ENCODE measurements around the gene IL17RD. TPM values are rescaled to one million over a fixed set of nuclear protein-coding genes. Genes with fewer than 3 reads are reported as not detected.

Gene IL17RD
- total RNA-seq, 2 donors from 2014 or later = 47.1 to 71.3 TPM

DNA sequence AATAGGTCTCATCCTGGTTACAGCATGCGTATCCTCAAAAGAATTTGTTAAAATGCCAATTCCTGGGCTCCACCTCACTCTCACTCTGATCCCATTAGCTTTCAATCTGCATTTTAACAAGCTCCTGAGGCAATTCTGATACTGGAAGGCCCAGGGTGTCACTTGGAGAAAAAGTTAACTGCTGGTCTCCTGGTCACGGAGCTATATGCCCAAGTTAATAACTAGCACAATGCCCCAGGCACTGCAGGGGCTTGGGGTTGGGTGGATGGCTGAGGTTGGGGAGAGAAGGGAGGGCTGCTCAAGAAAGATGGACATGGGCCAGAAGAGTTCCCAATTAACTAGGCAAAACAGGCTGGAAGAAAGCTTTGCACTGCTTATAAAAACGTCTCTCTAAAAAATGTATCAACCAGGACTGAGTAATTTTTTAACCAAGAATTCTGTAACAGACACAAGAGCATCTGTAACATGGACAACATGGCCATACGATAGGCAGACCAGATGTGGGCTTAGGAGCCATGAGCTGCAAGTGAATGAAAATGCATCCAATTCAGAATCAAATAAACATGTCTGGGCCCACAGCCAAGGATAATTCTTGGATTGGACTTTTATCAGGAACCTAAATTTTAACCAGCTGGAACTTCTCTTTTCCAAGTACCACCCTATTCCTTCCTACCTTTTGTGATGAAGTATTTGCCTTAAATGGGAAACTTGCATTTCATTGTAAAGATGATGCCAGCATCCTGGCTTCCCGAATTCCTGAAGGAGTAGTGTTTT, 4.2 kb downstream of the IL17RD start:
- Histone ChIP-seq H3K36me3 (ENCODE audit: control insufficient read depth, insufficient read depth, low read length) (no peaks in the 10 kb centered on the region), H3K27ac (ENCODE audit: low read depth, low read length) (peak overlapping the region; percentile 76), H3K27me3 (ENCODE audit: control insufficient read depth, insufficient read depth, low read length, poor library complexity, severe bottlenecking) (no peaks in the 10 kb centered on the region), H3K4me3 (ENCODE audit: low read length) (peak overlapping the region; percentile 64), H3K9ac (ENCODE audit: extremely low read depth, low read length, poor library complexity, severe bottlenecking) (peak overlapping the region; percentile 16), H3K9me3 (ENCODE audit: control insufficient read depth, low read length) (no peaks in the 10 kb centered on the region), H3K4me1 (ENCODE audit: control insufficient read depth, insufficient read depth, low read length) (peaks cover 45% of the 10 kb centered on the region)
- no peaks in the 10 kb centered on the region for H3K27me3 Mint-ChIP-seq (ENCODE audit: insufficient read depth)
- TF ChIP-seq, protein P1, sequence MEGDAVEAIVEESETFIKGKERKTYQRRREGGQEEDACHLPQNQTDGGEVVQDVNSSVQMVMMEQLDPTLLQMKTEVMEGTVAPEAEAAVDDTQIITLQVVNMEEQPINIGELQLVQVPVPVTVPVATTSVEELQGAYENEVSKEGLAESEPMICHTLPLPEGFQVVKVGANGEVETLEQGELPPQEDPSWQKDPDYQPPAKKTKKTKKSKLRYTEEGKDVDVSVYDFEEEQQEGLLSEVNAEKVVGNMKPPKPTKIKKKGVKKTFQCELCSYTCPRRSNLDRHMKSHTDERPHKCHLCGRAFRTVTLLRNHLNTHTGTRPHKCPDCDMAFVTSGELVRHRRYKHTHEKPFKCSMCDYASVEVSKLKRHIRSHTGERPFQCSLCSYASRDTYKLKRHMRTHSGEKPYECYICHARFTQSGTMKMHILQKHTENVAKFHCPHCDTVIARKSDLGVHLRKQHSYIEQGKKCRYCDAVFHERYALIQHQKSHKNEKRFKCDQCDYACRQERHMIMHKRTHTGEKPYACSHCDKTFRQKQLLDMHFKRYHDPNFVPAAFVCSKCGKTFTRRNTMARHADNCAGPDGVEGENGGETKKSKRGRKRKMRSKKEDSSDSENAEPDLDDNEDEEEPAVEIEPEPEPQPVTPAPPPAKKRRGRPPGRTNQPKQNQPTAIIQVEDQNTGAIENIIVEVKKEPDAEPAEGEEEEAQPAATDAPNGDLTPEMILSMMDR (conservative IDR thresholded peaks at IDR 0.05) = no peak
- peak overlapping the region; percentile 93 for H3K27ac Mint-ChIP-seq
- no peaks in the 10 kb centered on the region for H3K9me3 Mint-ChIP-seq
- peaks cover 73% of the 10 kb centered on the region for H3K4me1 Mint-ChIP-seq
- WGBS, 2 experiments (ENCODE audit: insufficient coverage in 1 of 2, insufficient read length in 1 of 2) = 25 to 32% methylated on average over 3 to 5 of the region's 5 CpGs
- H3K36me3 Mint-ChIP-seq (ENCODE audit: low read depth) = no peaks in the 10 kb centered on the region
- peak overlapping the region; percentile 28 for H3K4me3 Mint-ChIP-seq
- peak; percentile 80 for DNase-seq

- H3K4me3 ChIP-seq (ENCODE audit: low read length) = peak overlapping the region; percentile 64
- no peaks in the 10 kb centered on the region for H3K27me3 ChIP-seq (ENCODE audit: control insufficient read depth, insufficient read depth, low read length, poor library complexity, severe bottlenecking)
- TF ChIP-seq, protein P1 (conservative IDR thresholded peaks at IDR 0.05) = no peak
- no peaks in the 10 kb centered on the region for H3K36me3 ChIP-seq (ENCODE audit: control insufficient read depth, insufficient read depth, low read length)
- Mint-ChIP-seq H3K27ac (peak overlapping the region; percentile 93), H3K27me3 (ENCODE audit: insufficient read depth) (no peaks in the 10 kb centered on the region), H3K36me3 (ENCODE audit: low read depth) (no peaks in the 10 kb centered on the region), H3K4me1 (peaks cover 71% of the 10 kb centered on the region), H3K4me3 (peak overlapping the region; percentile 28), H3K9me3 (no peaks in the 10 kb centered on the region)
- peak overlapping the region; percentile 16 for H3K9ac ChIP-seq (ENCODE audit: extremely low read depth, low read length, poor library complexity, severe bottlenecking)
- peak; percentile 92 for DNase-seq
- H3K4me1 ChIP-seq (ENCODE audit: control insufficient read depth, insufficient read depth, low read length) = peaks cover 45% of the 10 kb centered on the region
- H3K27ac ChIP-seq (ENCODE audit: low read depth, low read length) = peak overlapping the region; percentile 76
- no peaks in the 10 kb centered on the region for H3K9me3 ChIP-seq (ENCODE audit: control insufficient read depth, low read length)
- 30 to 32% methylated on average over 4 to 8 of the region's 8 CpGs for WGBS, 2 experiments (ENCODE audit: insufficient coverage in 1 of 2, insufficient read length in 1 of 2)
Measured at GRCh38 chr3:57160076-57160764, 4.9 kb downstream of the IL17RD start.

- Histone ChIP-seq H3K4me3 (ENCODE audit: low read length) (peak overlapping the region; percentile 64), H3K9me3 (ENCODE audit: control insufficient read depth, low read length) (no peaks in the 10 kb centered on the region), H3K27ac (ENCODE audit: low read depth, low read length) (peak overlapping the region; percentile 84), H3K9ac (ENCODE audit: extremely low read depth, low read length, poor library complexity, severe bottlenecking) (peak overlapping the region; percentile 17), H3K36me3 (ENCODE audit: control insufficient read depth, insufficient read depth, low read length) (no peaks in the 10 kb centered on the region), H3K4me1 (ENCODE audit: control insufficient read depth, insufficient read depth, low read length) (peaks cover 51% of the 10 kb centered on the region), H3K27me3 (ENCODE audit: control insufficient read depth, insufficient read depth, low read length, poor library complexity, severe bottlenecking) (no peaks in the 10 kb centered on the region)
- no peaks in the 10 kb centered on the region for H3K36me3 Mint-ChIP-seq (ENCODE audit: low read depth)
- WGBS, 2 experiments (ENCODE audit: insufficient coverage in 1 of 2, insufficient read length in 1 of 2) = 3 to 4% methylated on average over 7 to 8 of the region's 8 CpGs
- DNase-seq = peak; percentile 91
- H3K4me3 Mint-ChIP-seq = peak overlapping the region; percentile 17
- no peaks in the 10 kb centered on the region for H3K27me3 Mint-ChIP-seq (ENCODE audit: insufficient read depth)
- peaks cover 82% of the 10 kb centered on the region for H3K4me1 Mint-ChIP-seq
- H3K9me3 Mint-ChIP-seq = no peaks in the 10 kb centered on the region
- TF ChIP-seq, protein P1 (conservative IDR thresholded peaks at IDR 0.05) = peak; percentile 21
- peak overlapping the region; percentile 93 for H3K27ac Mint-ChIP-seq
Measured at GRCh38 chr3:57158813-57159738, 6.1 kb downstream of the IL17RD start.
